HG03460 (cell line): ENCODE measurements around the gene ALK.

ENCODE experiments used
- ATAC-seq: cut with Tn5 transposase; IDR thresholded peaks from one replicate; pipeline ENCODE4 v1.9.1; 2021; ENCODE audit not compliant: unreplicated experiment

ALK gene

DNA sequence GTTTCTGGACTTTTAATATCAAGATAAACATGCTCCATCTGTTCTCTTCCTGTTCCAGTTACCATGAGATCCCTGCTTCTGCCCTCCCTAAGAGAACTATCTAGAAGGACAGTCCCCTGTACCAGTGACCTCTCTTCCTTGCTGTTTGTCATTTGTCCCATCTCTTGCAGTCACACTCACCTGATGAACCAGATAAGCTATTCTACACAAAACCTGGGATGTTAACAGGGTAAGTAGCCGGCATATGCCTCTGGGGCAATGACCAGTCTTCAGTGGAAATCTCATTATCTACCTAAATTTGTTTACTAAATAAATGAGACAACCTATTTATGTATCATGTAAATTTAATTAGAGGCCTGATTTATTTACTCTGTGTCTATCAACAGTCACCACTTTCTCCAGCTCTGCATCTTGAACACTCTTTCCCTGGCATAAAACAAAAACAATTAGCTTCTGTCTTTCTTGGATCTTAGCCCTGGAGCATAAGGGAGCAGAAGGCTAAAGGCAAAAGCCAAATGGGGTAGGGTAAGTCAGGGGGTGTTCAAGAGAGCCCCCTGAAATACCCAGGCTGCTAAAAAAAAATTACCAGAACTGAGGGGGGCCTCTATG is 337.7 kb downstream of the ALK start:
- ATAC-seq, result no peak

DNA sequence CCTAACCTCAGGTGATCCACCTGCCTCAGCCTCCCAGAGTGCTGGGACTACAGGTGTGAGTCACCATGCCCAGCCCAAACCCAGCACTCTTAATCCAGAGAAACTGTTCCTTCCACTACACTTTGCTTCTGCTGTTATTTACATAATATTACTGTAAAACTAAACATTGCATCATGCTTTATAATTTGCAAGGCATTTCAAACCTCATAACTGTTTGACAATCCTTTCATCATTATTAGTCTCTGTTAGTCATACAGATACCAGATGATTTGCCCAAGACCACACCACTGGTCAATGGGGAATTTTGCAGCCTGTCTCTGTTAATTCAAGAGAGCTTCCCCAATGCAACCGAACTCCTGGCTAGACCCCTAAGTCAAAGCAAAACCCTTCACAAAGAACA is 338.3 kb downstream of the ALK start:
- no peak for ATAC-seq

DNA sequence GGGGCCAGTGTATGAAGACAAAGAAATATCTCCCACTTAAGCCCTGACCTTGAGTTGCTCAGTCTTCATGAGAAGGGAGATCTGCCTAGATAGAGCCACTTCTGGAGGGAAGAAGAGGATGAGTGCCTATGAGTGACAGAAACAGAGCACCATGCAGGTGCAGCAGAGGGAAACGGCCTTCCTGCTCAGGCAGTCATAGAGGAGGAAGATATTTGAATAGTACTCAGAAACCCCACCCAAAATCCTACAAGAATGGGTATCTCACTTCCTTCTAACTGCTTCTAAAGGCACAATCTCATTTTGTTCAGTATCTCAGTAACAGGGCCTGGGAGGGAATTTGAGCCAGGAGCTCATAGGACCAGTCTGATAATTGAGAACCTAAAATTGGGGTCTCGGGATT is 339.3 kb downstream of the ALK start:
- no peak for ATAC-seq

DNA sequence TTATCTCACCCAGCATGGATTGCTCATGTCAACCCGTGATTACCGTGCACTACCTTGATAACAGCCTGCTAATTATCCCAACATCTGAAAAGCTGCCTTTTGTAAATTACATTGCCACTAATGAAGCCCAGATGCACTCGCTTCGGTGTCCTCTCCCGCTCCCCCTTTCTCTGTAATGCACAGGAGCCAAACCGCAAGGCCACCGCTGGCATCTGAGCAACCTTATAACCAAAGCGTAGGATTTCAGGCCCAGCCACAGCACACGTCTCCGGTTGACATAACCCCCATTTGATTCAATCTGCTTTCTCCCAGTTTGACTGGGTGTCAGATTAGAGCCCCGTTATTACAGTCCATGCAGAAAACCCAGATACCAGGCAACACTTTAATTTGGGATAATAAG is 341.2 kb downstream of the ALK start:
- no peak for ATAC-seq

DNA sequence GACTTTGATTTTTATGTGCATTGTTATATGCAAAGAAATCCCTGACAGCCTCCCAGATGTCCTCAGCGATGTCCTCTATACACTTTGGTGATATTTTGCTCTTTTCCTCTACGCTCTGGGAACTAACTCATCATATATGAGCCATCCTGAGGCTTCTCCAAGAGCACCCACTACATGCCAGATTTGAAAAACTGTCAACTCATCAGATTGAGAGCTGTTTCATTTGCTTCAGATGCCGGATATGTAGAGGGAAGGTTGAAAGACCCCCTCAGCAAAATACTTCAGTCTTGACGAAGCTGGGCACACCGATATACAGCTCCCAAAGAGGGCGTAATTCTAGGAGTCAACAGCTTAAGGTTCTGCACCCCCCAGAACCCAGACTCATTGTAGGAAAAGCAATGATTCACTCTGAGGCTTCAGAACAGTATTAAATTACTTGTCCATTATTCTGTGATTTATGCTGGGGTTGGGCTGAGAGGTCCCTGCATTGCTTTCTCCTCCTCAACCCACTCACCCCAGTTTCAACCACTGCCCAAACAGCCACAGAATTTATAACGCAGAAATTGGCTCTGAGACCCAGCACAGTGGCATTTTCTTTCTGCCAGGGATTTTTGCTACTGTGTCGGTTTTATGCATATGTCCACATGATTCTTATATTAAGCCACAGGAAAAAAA is 341.8 kb downstream of the ALK start:
- ATAC-seq, result no peak

DNA sequence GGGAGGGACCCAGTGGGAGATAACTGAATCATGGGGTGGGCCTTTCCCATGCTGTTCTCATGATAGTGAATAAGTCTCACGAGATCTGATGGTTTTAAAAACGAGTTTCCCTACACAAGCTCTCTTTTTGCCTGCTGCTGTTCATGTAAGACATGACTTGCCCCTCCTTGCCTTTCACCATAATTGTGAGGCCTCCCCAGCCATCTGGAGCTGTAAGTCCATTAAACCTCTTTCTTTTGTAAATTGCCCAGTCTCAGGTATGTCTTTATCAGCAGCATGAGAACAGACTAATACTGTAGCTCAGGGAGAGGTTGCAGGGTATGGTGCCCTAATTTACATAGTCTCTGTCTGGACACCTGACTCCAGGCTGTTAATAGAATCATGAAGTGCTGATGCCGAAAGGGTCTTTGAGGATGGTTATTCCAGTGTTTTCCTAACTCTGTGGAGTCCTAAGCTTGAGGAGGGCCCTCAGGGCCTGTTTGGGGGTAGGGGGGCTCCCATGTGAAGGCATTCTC is 343.2 kb downstream of the ALK start:
- no peak for ATAC-seq

DNA sequence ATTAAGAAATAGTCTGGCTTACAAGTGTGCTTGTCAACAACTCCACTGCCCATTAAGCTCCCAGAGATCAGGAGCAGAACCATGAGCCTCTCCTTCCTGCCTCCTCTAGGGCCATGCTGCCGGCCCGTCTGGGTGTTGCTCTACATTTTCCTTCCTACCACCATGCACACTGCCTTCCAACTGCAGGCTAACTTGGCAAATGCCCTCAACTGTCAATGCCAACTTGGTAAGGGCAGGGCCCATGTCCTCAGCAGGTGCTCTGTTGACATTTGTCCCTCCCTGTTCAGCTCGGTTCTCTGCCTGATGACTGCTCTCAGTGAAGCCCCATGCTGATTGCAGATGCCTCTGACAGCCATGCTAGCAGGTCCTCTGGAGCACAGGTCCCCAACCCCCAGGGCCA is 345.2 kb downstream of the ALK start:
- ATAC-seq, result no peak

DNA sequence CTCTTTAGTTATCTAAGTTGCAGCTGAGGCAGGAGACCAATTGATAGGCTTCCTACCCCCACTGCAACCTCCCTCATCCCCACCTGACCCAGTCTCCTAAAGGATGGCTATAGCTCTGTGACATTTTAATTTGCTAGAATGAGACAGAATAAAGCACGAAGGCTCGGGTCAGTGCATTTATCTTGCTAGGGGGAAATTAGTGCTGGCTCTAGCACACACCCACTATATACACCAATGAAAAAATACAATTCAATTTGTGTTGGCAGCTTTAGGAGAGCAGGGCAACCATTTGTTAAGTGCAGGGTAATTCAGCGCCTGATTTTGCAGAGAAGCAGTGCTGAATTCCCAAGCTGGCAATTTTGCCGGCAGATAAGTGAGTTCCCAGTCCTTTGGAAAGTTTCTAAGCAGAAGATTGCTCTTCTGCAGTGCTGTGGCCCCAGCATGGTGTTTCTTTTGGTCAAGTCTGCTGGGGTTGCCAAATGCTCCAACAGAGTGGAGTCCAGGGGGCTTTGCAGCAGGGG is 346.0 kb downstream of the ALK start:
- no peak for ATAC-seq

DNA sequence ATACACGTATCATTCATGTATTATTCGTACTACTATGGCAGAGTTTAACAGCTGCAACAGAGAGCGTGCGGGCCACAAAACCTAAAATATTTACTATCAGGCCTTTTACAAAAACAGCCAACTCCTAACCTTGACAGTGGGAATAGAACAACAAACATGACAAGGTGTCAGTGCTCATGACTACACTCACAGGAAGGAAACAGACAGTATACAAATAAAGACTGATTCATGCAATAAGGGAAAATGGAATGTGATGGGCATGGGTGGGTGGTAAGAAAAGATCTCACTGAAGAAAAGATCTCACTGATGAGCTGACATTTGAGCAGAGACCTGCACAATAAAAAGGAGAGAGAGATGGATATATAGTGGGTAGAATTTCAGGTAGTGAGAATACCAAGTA is 347.8 kb downstream of the ALK start:
- ATAC-seq, result no peak

DNA sequence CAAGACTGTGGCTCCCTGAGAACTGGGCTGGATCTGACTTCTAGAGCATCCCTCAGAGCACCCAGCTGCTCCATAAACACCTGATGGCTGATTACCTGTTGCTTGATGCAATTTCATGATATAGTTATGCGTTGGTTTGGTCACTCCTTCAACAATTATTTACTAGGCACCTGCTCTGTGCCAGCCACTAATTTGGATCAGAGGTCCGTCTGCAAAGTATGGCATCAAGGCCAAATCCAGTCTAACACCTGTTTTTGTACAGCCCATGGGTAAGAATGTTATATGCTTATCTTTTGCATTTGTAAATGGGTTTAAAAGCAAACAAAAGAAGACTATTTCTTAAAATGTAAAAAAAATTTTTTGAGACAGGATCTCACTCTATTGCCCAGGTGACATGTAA is 348.2 kb downstream of the ALK start:
- no peak for ATAC-seq

DNA sequence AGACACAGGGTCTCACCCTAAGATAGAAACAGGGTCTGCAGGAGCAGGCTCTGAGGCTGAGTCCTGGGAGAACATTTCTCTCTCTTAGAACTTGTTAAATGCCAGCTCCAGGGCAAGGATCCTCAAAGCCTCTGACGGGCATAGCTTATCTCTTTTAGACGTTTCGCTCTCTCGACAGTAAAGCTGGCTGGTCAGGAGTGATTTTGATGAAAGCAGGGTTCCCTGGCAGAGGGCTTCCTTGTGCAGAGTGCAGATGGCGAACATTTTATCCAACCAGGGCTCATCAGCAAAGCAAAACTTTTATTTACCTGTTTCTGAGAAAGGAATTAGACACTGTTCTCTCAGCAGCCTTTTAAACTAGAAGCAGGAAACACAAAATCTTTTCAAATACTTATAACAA is 350.8 kb downstream of the ALK start:
- no peak for ATAC-seq

DNA sequence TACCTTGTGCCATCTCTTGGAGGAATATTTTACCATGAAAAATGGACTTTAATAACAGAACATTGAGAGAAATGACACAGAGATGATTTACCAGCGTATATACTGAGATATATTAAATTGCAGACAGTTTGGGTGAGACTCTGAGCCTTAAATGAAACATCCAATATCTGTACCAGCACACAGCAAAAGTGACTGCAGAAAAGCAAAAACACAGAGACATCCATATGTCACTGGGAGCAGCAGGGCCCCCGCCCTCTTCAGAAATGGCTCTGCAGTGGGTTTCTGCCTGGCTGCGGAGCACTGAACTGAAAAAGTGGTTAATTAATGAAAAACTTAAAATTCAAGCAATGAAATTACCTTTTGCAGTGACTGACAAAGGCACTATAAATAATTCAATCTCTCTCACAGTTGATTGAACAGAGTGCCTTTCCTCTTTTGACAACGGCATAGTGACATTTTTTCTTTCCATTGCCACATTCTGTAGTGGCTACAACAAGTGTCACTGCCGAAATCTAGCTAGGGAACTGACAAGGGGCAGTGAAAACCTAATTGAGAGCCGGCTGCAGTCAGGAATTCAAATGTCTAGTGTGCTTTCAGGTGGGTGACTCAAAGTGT is 353.4 kb downstream of the ALK start:
- ATAC-seq, result no peak

DNA sequence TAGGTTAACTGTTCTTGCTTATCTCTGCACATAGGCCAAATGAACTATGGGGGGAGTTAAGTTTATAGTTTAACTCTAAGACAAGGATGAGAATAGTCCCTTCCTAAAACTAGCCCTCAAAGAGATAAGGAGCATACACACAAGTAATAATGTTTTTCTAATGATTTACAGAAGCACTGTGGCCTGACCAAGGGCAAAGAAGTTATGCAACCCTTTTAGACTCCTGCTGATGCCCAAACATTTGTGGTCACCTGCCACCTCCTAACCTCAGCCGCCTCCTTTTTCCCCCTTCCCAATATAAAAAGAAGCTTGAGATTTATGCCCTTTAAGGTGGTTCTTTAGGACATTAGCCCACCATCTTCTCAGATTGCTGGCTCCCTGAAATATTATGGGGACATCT is 357.7 kb downstream of the ALK start:
- no peak for ATAC-seq

DNA sequence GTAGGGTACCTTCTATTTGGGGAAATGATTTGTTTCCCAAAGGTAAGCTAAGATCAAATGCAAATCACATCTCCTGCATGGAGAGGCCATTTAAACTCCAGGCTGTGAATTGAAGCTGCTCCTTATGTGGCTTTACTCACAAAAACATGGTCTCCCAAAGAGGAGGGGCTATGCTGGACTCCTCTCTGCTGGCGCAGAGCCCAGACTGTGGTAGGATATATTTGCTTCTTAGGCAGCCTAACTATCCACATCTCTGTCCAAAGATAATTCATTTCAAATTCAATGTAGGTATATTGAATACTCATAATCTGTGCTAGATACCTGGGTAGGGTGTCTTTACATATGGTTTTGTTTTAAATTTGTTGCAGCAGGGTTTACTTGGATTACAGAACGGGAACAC is 358.5 kb downstream of the ALK start:
- no peak for ATAC-seq

DNA sequence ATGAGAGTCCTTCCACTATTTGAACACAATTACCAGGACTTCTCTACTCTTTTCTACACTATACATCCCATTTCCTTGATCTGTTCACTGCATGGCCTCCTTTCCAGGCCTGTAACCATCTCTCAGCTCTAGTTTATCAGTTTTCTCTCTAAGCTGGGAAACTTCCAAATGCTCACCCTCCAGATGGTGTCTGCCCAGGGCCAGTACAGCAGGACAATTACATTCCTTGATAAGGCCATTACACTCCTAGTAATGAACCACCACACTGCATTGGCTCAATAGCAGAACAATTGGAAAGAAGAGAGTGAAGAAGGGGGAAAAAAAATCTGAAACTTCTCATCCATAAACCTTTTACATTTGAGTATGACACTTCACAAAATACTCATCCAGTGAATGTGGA is 359.1 kb downstream of the ALK start:
- ATAC-seq, result no peak

DNA sequence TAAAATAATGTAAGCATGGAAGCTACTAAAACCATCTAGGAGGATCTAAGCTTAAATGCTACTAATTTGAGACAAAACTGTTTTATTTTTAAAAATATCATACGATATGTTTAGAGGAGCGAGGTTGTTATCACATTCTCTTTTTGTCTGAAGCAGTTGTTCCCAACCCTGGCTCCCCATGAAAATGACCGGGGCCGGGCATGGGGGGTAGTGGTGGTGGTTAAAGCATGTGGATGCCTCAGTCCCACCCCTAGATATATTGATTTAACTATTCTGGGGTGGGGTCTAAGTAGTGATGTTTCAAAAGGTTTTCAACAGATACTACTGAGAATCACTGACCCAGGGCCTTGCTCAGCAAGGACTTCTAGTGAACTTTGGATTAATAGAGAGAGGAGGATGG is 359.8 kb downstream of the ALK start:
- no peak for ATAC-seq

DNA sequence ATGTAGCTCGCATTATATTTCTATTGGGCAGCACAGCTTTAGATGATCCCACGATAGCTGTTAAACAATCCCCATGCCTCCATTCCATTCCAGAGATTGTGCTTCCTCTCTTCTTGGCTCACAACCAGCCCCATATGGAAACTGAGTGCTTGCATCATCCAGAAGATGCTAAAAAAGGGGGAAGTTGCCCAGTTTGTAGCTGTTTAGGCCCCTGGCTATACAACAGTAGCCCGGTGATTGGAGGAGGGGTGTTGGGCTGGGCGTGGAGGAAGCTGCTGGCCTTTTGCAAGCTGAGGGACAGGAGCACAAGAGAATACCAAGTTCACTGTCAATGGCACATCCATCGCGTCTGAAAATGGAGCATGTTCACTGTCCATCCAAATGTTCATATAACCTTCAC is 360.2 kb downstream of the ALK start:
- no peak for ATAC-seq

DNA sequence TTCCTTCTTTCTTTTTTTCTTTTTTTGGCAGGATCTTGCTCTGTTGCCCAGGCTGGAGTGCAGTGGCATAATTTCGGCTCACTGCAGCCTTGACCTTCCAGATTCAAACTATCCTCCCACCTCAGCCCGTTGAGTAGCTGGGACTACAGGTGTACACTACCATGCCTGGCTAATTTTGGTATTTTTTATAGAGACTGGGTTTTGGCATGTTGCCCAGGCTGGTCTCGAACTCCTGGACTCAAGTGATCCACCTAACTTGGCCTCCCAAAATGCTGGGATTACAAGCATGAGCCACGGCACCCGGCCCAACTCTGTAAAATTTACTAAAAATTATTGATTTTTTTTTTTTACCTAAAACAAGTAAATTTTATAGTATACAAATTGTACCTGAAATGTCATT is 360.8 kb downstream of the ALK start:
- ATAC-seq, result no peak

DNA sequence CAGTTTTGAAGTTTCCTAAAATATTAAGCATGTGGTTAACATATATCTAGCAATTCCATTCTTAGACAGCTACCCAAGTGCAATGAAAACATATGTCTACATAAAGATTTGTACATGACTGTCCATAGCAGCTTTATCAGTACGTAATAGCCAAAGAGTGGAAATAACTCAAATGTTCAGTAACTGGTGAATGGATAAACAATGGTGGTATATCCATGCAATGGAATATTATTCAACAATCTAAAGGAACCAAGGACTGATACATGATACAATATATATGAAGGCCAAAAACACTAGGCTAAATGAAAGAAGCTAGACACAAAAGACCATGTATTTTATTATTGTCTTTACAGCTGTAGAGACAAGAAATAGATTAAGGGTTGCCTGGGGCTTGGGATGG is 361.4 kb downstream of the ALK start:
- ATAC-seq, result no peak

DNA sequence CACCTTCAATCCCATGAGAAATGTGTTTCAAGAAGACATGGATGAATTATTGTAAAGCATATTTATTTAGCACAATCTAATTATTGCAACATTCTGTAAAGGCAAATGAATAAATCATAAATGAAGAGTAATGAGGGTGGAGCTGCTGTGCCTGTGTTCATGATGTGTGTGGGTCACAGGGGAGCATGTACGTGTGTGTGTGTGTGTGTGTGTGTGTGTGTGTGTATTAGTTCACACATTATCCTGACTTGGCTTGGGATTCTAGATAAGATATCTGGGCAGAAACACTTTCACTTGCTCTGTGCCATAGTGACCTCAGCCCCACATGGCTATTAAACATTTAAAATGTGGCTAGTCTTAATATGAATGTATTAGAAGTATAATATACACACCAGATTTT is 361.8 kb downstream of the ALK start:
- no peak for ATAC-seq

DNA sequence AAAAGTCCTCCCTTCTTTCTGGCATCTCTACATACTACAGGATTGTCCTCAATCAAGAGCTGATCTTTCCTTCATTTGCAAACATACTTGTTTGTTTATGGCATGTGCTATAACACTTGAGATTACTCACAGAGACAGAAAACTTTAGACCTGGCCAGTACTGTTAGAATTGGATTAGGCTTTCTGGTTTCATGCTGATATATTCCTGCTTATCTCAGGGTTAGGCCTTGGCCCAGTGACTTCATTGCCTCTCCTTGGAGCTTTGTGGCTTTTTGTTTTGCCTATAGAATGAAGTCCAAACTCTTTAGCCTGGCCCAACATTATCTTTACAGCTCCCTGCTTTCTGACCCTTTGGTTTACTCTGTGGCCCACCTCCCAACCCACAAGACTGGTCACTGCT is 363.3 kb downstream of the ALK start:
- no peak for ATAC-seq

DNA sequence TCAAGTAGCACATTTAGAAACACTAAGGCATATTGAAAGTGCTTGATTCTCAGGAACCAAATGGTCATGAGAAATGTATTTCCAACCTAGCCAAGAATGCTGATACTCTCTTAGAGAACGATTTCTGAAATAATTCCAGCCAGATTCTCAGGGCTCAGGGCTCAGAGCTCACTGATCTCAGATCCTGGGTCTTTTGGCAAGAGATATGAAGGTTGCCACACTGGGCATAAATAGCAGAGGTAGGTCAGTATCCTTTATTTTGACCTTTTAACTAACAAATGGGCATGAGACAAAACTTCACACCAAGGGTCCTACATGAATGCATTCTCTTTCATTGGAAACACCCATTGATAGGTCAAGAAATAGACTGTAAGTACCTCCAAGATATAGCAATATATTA is 364.1 kb downstream of the ALK start:
- ATAC-seq, result no peak

DNA sequence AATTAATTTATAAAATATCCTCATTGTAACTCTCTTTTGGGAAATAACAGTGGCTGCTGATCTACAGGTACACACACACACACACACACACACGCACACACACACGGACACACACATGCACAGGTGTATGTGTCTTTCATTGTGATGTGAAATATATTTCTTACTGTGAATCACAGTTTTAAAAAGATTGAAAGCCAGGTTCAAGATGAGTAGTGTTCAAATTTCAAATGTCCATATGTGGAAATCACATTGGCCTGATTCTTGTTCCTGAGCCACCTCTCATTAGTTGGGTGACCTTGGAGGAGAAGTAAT is 372.4 kb downstream of the ALK start:
- ATAC-seq, result no peak
